ENCODE results near the gene STAB1. TPM values are rescaled to one million over a fixed set of nuclear protein-coding genes. Genes with fewer than 3 reads are reported as not detected.
A peak's percentile ranks its signal among the peaks of the same experiment; 100 is the strongest.

STAB1 gene
- total and polyA plus RNA-seq, 2 of the 13 experiments (the other 11 are each of a cell fraction or from before 2014, with no cell fraction given): 0.09 to 0.34 TPM

DNA sequence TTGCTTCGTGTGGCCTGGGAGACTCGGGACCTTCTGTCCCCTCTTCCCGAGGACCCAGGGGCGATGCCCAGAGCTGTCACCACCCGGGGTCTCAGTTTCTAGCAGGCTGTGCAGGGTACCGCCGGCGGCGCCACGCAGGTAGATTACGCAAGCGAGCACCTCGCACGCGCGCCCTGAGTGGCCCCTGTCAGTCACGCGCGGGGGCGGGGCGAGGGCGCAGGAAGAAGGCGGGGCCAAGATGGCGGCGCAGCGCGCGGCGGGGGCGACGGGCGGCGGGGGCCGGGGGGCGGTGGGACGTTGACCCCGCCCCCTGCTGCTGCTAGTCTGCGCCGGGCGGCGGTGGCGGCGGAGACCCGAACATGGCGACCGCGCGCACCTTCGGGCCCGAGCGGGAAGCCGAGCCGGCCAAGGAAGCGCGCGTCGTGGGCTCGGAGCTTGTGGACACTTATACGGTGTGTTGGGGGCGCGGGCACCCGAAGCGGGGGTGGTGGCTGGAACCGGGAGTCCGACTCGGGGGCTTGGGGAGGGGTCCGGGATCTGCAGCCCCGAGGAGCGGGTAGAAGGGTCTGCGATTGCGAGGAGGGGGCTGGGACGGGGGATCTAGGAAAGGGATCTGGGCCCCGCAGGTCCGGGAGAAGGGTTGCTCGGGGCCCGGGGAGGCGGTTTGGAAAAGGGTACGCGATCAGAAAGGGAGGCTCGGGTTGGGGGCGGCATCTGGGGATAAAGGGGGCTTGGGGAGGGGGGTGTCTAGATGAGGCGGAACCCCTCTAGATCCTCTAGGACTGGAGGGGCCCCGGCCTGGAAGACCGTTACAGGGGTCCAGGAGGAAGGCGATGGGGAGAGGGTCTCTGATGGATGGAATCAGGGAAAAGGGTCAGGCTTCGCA is 39.6 kb upstream of the STAB1 start, which contains the start of gene NISCH (continued):
- TF ChIP-seq, protein P1, sequence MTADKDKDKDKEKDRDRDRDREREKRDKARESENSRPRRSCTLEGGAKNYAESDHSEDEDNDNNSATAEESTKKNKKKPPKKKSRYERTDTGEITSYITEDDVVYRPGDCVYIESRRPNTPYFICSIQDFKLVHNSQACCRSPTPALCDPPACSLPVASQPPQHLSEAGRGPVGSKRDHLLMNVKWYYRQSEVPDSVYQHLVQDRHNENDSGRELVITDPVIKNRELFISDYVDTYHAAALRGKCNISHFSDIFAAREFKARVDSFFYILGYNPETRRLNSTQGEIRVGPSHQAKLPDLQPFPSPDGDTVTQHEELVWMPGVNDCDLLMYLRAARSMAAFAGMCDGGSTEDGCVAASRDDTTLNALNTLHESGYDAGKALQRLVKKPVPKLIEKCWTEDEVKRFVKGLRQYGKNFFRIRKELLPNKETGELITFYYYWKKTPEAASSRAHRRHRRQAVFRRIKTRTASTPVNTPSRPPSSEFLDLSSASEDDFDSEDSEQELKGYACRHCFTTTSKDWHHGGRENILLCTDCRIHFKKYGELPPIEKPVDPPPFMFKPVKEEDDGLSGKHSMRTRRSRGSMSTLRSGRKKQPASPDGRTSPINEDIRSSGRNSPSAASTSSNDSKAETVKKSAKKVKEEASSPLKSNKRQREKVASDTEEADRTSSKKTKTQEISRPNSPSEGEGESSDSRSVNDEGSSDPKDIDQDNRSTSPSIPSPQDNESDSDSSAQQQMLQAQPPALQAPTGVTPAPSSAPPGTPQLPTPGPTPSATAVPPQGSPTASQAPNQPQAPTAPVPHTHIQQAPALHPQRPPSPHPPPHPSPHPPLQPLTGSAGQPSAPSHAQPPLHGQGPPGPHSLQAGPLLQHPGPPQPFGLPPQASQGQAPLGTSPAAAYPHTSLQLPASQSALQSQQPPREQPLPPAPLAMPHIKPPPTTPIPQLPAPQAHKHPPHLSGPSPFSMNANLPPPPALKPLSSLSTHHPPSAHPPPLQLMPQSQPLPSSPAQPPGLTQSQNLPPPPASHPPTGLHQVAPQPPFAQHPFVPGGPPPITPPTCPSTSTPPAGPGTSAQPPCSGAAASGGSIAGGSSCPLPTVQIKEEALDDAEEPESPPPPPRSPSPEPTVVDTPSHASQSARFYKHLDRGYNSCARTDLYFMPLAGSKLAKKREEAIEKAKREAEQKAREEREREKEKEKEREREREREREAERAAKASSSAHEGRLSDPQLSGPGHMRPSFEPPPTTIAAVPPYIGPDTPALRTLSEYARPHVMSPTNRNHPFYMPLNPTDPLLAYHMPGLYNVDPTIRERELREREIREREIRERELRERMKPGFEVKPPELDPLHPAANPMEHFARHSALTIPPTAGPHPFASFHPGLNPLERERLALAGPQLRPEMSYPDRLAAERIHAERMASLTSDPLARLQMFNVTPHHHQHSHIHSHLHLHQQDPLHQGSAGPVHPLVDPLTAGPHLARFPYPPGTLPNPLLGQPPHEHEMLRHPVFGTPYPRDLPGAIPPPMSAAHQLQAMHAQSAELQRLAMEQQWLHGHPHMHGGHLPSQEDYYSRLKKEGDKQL (CRISPR knock-in tag; IDR thresholded peaks at IDR 0.05; ENCODE audit: low read depth): 0 out of 2 replicates have a peak, but pooled peaks have one; percentile 18
- TF ChIP-seq ZMYM2 (CRISPR knock-in tag; IDR thresholded peaks at IDR 0.05) (no peak), CBX1 (IDR thresholded peaks at IDR 0.05; ENCODE audit: low read depth) (no peak), SAFB2 (CRISPR knock-in tag; IDR thresholded peaks at IDR 0.05; ENCODE audit: borderline replicate concordance, low read depth) (no peak), ZBTB7A (CRISPR knock-in tag; IDR thresholded peaks at IDR 0.05) (peak; percentile 48; the same call in 1 of the 2 replicates), ZSCAN29 (CRISPR knock-in tag; conservative IDR thresholded peaks at IDR 0.05) (no peak), FOXA1 (IDR thresholded peaks at IDR 0.05) (no peak), FOXA1 (CRISPR knock-in tag; IDR thresholded peaks at IDR 0.05) (no peak), NONO (IDR thresholded peaks at IDR 0.05) (no peak), NONO (CRISPR knock-in tag; conservative IDR thresholded peaks at IDR 0.05) (peak; percentile 72), SIN3A (IDR thresholded peaks at IDR 0.05; ENCODE audit: borderline replicate concordance, low read depth, low read length) (no peak), ATF7-NPFF (CRISPR knock-in tag; IDR thresholded peaks at IDR 0.05; ENCODE audit: low read depth) (no peak; the same call in none of the 2 replicates), MYNN (CRISPR knock-in tag; IDR thresholded peaks at IDR 0.05; ENCODE audit: low read depth) (0 out of 2 replicates have a peak, but pooled peaks have one; percentile 38), ZNF350 (CRISPR knock-in tag; IDR thresholded peaks at IDR 0.05; ENCODE audit: borderline replicate concordance, low read depth) (no peak; the same call in 1 of the 2 replicates), AGO2 (optimal IDR thresholded peaks at IDR 0.05; ENCODE audit: low read depth, low read length) (no peak), RXRA (CRISPR knock-in tag; IDR thresholded peaks at IDR 0.05) (peak; percentile 64), ZKSCAN1 (IDR thresholded peaks at IDR 0.05; ENCODE audit: low read length) (no peak), FOXK1 (CRISPR knock-in tag; IDR thresholded peaks at IDR 0.05; ENCODE audit: borderline replicate concordance, low read depth) (0 out of 2 replicates have a peak, but pooled peaks have one; percentile 38)
- TF ChIP-seq, protein P2, sequence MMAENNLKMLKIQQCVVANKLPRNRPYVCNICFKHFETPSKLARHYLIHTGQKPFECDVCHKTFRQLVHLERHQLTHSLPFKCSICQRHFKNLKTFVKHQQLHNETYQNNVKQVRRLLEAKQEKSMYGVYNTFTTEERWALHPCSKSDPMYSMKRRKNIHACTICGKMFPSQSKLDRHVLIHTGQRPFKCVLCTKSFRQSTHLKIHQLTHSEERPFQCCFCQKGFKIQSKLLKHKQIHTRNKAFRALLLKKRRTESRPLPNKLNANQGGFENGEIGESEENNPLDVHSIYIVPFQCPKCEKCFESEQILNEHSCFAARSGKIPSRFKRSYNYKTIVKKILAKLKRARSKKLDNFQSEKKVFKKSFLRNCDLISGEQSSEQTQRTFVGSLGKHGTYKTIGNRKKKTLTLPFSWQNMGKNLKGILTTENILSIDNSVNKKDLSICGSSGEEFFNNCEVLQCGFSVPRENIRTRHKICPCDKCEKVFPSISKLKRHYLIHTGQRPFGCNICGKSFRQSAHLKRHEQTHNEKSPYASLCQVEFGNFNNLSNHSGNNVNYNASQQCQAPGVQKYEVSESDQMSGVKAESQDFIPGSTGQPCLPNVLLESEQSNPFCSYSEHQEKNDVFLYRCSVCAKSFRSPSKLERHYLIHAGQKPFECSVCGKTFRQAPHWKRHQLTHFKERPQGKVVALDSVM (CRISPR knock-in tag; IDR thresholded peaks at IDR 0.05): no peak
- TF ChIP-seq, protein P3, sequence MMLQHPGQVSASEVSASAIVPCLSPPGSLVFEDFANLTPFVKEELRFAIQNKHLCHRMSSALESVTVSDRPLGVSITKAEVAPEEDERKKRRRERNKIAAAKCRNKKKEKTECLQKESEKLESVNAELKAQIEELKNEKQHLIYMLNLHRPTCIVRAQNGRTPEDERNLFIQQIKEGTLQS (CRISPR knock-in tag; IDR thresholded peaks at IDR 0.05): no peak
- TF ChIP-seq, protein P4, sequence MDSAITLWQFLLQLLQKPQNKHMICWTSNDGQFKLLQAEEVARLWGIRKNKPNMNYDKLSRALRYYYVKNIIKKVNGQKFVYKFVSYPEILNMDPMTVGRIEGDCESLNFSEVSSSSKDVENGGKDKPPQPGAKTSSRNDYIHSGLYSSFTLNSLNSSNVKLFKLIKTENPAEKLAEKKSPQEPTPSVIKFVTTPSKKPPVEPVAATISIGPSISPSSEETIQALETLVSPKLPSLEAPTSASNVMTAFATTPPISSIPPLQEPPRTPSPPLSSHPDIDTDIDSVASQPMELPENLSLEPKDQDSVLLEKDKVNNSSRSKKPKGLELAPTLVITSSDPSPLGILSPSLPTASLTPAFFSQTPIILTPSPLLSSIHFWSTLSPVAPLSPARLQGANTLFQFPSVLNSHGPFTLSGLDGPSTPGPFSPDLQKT (CRISPR knock-in tag; IDR thresholded peaks at IDR 0.05; ENCODE audit: borderline replicate concordance): no peak

All from HepG2 (cell line).